Lower leg skin (tissue), 3 donors: Measurements from ENCODE around the gene SYNE2.

Experiments
- POLR2A ChIP-seq, 2 donors: fragments of 450-650 bp; IDR thresholded peaks; one replicate each; pipeline ENCODE4 v1.6.1; 2016 to 2017; ENCODE audit warnings: antibody characterized with exemption in 2 of 2, mild to moderate bottlenecking in 1 of 2, moderate library complexity in 1 of 2
- TF ChIP-seq, protein P1 (sequence below), 3 donors: fragments of 450-650 bp; IDR thresholded peaks; one replicate each; pipeline ENCODE4 v1.5.1; 2016; ENCODE audit warnings: antibody characterized with exemption in 3 of 3, mild to moderate bottlenecking in 3 of 3, moderate library complexity in 2 of 3

DNA sequence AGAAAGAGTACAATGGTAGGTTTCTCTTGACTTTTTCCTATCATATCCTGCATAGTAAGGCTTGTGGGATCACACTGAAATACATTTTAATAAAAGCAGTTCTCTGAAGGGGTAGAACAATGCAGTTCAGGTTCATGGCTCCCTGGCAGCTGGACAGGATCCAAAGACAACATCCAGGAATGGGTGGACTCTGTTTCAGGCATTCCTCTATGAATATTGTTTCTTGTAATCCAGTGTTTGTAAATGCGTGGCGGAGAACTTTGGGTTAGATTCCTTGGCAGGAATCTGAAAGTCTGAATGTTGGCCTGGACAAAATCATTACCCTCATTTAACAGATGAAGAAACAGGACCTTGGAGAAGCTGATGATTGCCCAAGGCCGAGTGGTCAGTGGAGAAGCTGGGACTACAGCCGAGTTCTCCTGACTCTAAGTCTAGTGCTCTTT is 43.5 kb downstream of the SYNE2 start:
- TF ChIP-seq, protein P1, sequence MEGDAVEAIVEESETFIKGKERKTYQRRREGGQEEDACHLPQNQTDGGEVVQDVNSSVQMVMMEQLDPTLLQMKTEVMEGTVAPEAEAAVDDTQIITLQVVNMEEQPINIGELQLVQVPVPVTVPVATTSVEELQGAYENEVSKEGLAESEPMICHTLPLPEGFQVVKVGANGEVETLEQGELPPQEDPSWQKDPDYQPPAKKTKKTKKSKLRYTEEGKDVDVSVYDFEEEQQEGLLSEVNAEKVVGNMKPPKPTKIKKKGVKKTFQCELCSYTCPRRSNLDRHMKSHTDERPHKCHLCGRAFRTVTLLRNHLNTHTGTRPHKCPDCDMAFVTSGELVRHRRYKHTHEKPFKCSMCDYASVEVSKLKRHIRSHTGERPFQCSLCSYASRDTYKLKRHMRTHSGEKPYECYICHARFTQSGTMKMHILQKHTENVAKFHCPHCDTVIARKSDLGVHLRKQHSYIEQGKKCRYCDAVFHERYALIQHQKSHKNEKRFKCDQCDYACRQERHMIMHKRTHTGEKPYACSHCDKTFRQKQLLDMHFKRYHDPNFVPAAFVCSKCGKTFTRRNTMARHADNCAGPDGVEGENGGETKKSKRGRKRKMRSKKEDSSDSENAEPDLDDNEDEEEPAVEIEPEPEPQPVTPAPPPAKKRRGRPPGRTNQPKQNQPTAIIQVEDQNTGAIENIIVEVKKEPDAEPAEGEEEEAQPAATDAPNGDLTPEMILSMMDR (IDR thresholded peaks at IDR 0.05): no peak
- no peak for TF ChIP-seq POLR2A (IDR thresholded peaks at IDR 0.05)
